Neuronal stem cell (in vitro differentiated cells): Measurements from ENCODE around the gene PIAS1.

Source experiments
- DNase-seq: peaks from one replicate; pipeline ENCODE4 v3.0.0-alpha.2; 2013; ENCODE audit warnings: low spot score
- H2AFZ ChIP-seq: one replicate; pipeline ENCODE4 v1.6.1; 2013; ENCODE audit warnings: mild to moderate bottlenecking, low read length, inconsistent platforms
- H2AK5ac ChIP-seq: 2 replicates; pipeline ENCODE4 v1.6.1; 2013; ENCODE audit warnings: low read depth, mild to moderate bottlenecking, inconsistent platforms, low read length, moderate library complexity, mixed read lengths
- H2BK120ac ChIP-seq: 2 replicates; pipeline ENCODE4 v1.6.1; 2013; ENCODE audit warnings: low read depth, mild to moderate bottlenecking, inconsistent platforms, low read length, moderate library complexity, mixed read lengths
- H2BK12ac ChIP-seq: one replicate; pipeline ENCODE4 v1.6.1; 2013; ENCODE audit warnings: low read length, inconsistent platforms
- H2BK15ac ChIP-seq: 2 replicates; pipeline ENCODE4 v1.6.1; 2013; ENCODE audit warnings: mild to moderate bottlenecking, low read length, inconsistent platforms, mixed read lengths
- H2BK5ac ChIP-seq: one replicate; pipeline ENCODE4 v1.6.1; 2013; ENCODE audit warnings: inconsistent platforms, mild to moderate bottlenecking, low read length, moderate library complexity
- H3K14ac ChIP-seq: one replicate; pipeline ENCODE4 v1.6.1; 2013; ENCODE audit warnings: low read length, inconsistent platforms
- H3K18ac ChIP-seq: 2 replicates; pipeline ENCODE4 v1.6.1; 2013; ENCODE audit warnings: low read length, inconsistent platforms
- H3K23ac ChIP-seq: 2 replicates; pipeline ENCODE4 v1.6.1; 2013; ENCODE audit warnings: low read depth, mild to moderate bottlenecking, mixed read lengths, low read length, inconsistent platforms; ENCODE audit not compliant: poor library complexity
- H3K27ac ChIP-seq: replicated peaks from 3 replicates; pipeline ENCODE4 v1.5.1; 2013; ENCODE audit warnings: low read length, inconsistent platforms
- H3K27me3 ChIP-seq, 3 experiments: 2 replicates each; pipeline ENCODE4 v1.6.1; 2013; ENCODE audit warnings: low read length in 3 of 3, mild to moderate bottlenecking in 2 of 3, inconsistent platforms in 1 of 3, low read depth in 1 of 3, mixed read lengths in 1 of 3, moderate library complexity in 1 of 3; ENCODE audit not compliant: control insufficient read depth in 3 of 3, insufficient read depth in 3 of 3
- H3K36me3 ChIP-seq, 2 donors: replicated peaks in 1 of 2; 2 replicates each; pipeline ENCODE4 v1.6.1; 2013; ENCODE audit warnings: low read length in 2 of 2; ENCODE audit not compliant: control insufficient read depth in 2 of 2, insufficient read depth in 2 of 2
- H3K4ac ChIP-seq: 2 replicates; pipeline ENCODE4 v1.6.1; 2013; ENCODE audit warnings: inconsistent platforms, mild to moderate bottlenecking, low read length, moderate library complexity
- H3K4me1 ChIP-seq, 2 donors: 1 replicate in 1 of 2; 2 replicates in 1 of 2; pipeline ENCODE4 v1.6.1; 2013; ENCODE audit warnings: low read length in 2 of 2, low read depth in 1 of 2; ENCODE audit not compliant: control insufficient read depth in 2 of 2, insufficient read depth in 1 of 2
- H3K4me2 ChIP-seq: one replicate; pipeline ENCODE4 v1.6.1; 2013; ENCODE audit warnings: mild to moderate bottlenecking, low read length, inconsistent platforms; ENCODE audit not compliant: insufficient read depth, poor library complexity, severe bottlenecking
- H3K4me3 ChIP-seq, 2 donors: 2 replicates each; pipeline ENCODE4 v1.5.1; 2013; ENCODE audit warnings: low read length in 2 of 2, mild to moderate bottlenecking in 2 of 2, inconsistent platforms in 1 of 2, moderate library complexity in 1 of 2
- H3K79me1 ChIP-seq: one replicate; pipeline ENCODE4 v1.6.1; 2013; ENCODE audit warnings: low read depth, mild to moderate bottlenecking, inconsistent platforms, low read length, moderate library complexity
- H3K9ac ChIP-seq: one replicate; pipeline ENCODE4 v1.6.1; 2013; ENCODE audit warnings: mild to moderate bottlenecking, low read depth, low read length, inconsistent platforms; ENCODE audit not compliant: poor library complexity
- H3K9me3 ChIP-seq, 2 donors: replicated peaks in 1 of 2; 2 replicates each; pipeline versions ENCODE3 to v1.6.1; 2013; ENCODE audit warnings: low read length in 2 of 2, mild to moderate bottlenecking in 2 of 2, inconsistent platforms in 1 of 2, low read depth in 1 of 2, mixed read lengths in 1 of 2, moderate library complexity in 1 of 2; ENCODE audit not compliant: control insufficient read depth in 2 of 2, insufficient read depth in 1 of 2
- H4K8ac ChIP-seq: one replicate; pipeline ENCODE4 v1.6.1; 2013; ENCODE audit warnings: low read depth, mild to moderate bottlenecking, inconsistent platforms, low read length, moderate library complexity
- H4K91ac ChIP-seq: one replicate; pipeline ENCODE4 v1.6.1; 2013; ENCODE audit warnings: low read length, low read depth, mild to moderate bottlenecking, inconsistent platforms; ENCODE audit not compliant: poor library complexity
- WGBS, 2 donors: extraction: QIAGEN DNeasy Blood & Tissue Kit; methylation state at CpG; one replicate each; pipeline ENCODE4 v1.1.7; 2013; ENCODE audit warnings: missing lambda C conversion rate in 2 of 2, mixed read lengths in 1 of 2; ENCODE audit not compliant: insufficient read length in 2 of 2, insufficient replicate concordance in 1 of 2; ENCODE audit errors: extremely low coverage in 2 of 2; 5-methylcytosine and 5-hydroxymethylcytosine counted together

PIAS1 gene

GRCh38 chr15:68187559-68187958 lies 133.4 kb downstream of the PIAS1 start:
- H3K4me2 ChIP-seq: no peak overlapping the region
- no peak overlapping the region for H3K27ac ChIP-seq
- no peak overlapping the region for H4K91ac ChIP-seq
- H2BK12ac ChIP-seq: no peak overlapping the region
- H3K4ac ChIP-seq: no peak overlapping the region
- no peak overlapping the region for H2BK120ac ChIP-seq
- H3K9me3 ChIP-seq: no peaks in the 10 kb centered on the region
- no peak overlapping the region for H2AFZ ChIP-seq
- H3K23ac ChIP-seq: no peak overlapping the region
- peak overlapping the region in 1 of 2 donors; percentile 61 for H3K4me3 ChIP-seq
- no peak overlapping the region for H3K9ac ChIP-seq
- H3K4me1 ChIP-seq: no peaks in the 10 kb centered on the region
- peaks cover 22 to 100% of the 10 kb centered on the region in 2 donors for H3K36me3 ChIP-seq
- H3K79me1 ChIP-seq: no peaks in the 10 kb centered on the region
- H2AK5ac ChIP-seq: no peak overlapping the region
- H4K8ac ChIP-seq: no peak overlapping the region
- H3K18ac ChIP-seq: no peak overlapping the region
- no peak overlapping the region for H3K14ac ChIP-seq
- no peaks in the 10 kb centered on the region for H3K27me3 ChIP-seq
- no peak overlapping the region for H2BK15ac ChIP-seq
- no peak overlapping the region for H2BK5ac ChIP-seq
- no peak for DNase-seq
- WGBS, 2 donors: no CpG with 5 or more reads among the region's 9 CpGs

GRCh38 chr15:68188647-68189046 lies 134.5 kb downstream of the PIAS1 start:
- Histone ChIP-seq H3K4me3 (no peak overlapping the region), H4K91ac (no peak overlapping the region), H3K18ac (no peak overlapping the region), H2BK15ac (no peak overlapping the region), H4K8ac (no peak overlapping the region), H3K14ac (no peak overlapping the region), H2BK120ac (no peak overlapping the region), H2AK5ac (no peak overlapping the region), H3K27ac (no peak overlapping the region), H3K9me3 (no peaks in the 10 kb centered on the region), H3K27me3 (no peaks in the 10 kb centered on the region), H3K4me1 (no peaks in the 10 kb centered on the region), H3K4me2 (no peak overlapping the region), H3K79me1 (no peaks in the 10 kb centered on the region), H3K4ac (no peak overlapping the region), H3K23ac (no peak overlapping the region), H3K36me3 (peaks cover 29 to 100% of the 10 kb centered on the region in 2 donors), H2BK5ac (no peak overlapping the region), H3K9ac (no peak overlapping the region), H2AFZ (no peak overlapping the region), H2BK12ac (no peak overlapping the region)
- no peak for DNase-seq
- WGBS, 2 donors: no CpG with 5 or more reads among the region's 2 CpGs

GRCh38 chr15:68190048-68190447 lies 135.9 kb downstream of the PIAS1 start:
- Histone ChIP-seq H3K14ac (no peak overlapping the region), H3K79me1 (no peaks in the 10 kb centered on the region), H3K4me3 (no peak overlapping the region), H2BK15ac (no peak overlapping the region), H3K4me1 (no peaks in the 10 kb centered on the region), H2BK120ac (no peak overlapping the region), H2BK5ac (no peak overlapping the region), H3K23ac (no peak overlapping the region), H3K4me2 (no peak overlapping the region), H3K4ac (no peak overlapping the region), H2AK5ac (no peak overlapping the region), H3K9me3 (no peaks in the 10 kb centered on the region), H2AFZ (no peak overlapping the region), H3K27me3 (no peaks in the 10 kb centered on the region), H3K18ac (no peak overlapping the region), H2BK12ac (no peak overlapping the region), H4K8ac (no peak overlapping the region), H3K27ac (no peak overlapping the region), H3K36me3 (peaks cover 24 to 95% of the 10 kb centered on the region in 2 donors), H3K9ac (no peak overlapping the region), H4K91ac (no peak overlapping the region)
- WGBS, 2 donors: no CpG with 5 or more reads among the region's 4 CpGs
- DNase-seq: no peak

GRCh38 chr15:68191555-68191954 lies 137.4 kb downstream of the PIAS1 start:
- Histone ChIP-seq H2BK5ac (no peak overlapping the region), H3K79me1 (no peaks in the 10 kb centered on the region), H3K4me1 (no peaks in the 10 kb centered on the region), H3K27ac (no peak overlapping the region), H2AK5ac (no peak overlapping the region), H3K14ac (no peak overlapping the region), H3K9me3 (no peaks in the 10 kb centered on the region), H3K4me2 (no peak overlapping the region), H3K27me3 (no peaks in the 10 kb centered on the region), H4K8ac (no peak overlapping the region), H2AFZ (no peak overlapping the region), H3K18ac (no peak overlapping the region), H3K23ac (no peak overlapping the region), H2BK12ac (no peak overlapping the region), H3K4ac (no peak overlapping the region), H4K91ac (no peak overlapping the region), H2BK120ac (no peak overlapping the region), H3K36me3 (peaks cover 20 to 95% of the 10 kb centered on the region in 2 donors), H3K4me3 (no peak overlapping the region), H3K9ac (no peak overlapping the region), H2BK15ac (no peak overlapping the region)
- no CpG with 5 or more reads among the region's 3 CpGs for WGBS, 2 donors
- no peak for DNase-seq
